Measurements from ENCODE around the gene SSR4.

The SSR4 gene

GRCh38 chrX:153797415-153798015 is 3.0 kb downstream of the SSR4 start:
- Histone ChIP-seq H3K27ac (ENCODE audit: poor library complexity, severe bottlenecking) (no peak overlapping the region), H3K36me3 (ENCODE audit: low read depth) (no peaks in the 10 kb centered on the region), H3K4me1 (ENCODE audit: insufficient read depth, poor library complexity, severe bottlenecking) (no peaks in the 10 kb centered on the region), H3K27me3 (ENCODE audit: insufficient read depth, poor library complexity, severe bottlenecking) (no peaks in the 10 kb centered on the region), H3K4me3 (ENCODE audit: severe bottlenecking) (no peak overlapping the region), H3K9me3 (ENCODE audit: severe bottlenecking) (no peaks in the 10 kb centered on the region)
- ATAC-seq (ENCODE audit: low read depth) (no peak), DNase-seq (ENCODE audit: low spot score) (no peak)
- TF ChIP-seq CTCF (IDR thresholded peaks at IDR 0.05; ENCODE audit: poor library complexity, severe bottlenecking), result no peak

DNA sequence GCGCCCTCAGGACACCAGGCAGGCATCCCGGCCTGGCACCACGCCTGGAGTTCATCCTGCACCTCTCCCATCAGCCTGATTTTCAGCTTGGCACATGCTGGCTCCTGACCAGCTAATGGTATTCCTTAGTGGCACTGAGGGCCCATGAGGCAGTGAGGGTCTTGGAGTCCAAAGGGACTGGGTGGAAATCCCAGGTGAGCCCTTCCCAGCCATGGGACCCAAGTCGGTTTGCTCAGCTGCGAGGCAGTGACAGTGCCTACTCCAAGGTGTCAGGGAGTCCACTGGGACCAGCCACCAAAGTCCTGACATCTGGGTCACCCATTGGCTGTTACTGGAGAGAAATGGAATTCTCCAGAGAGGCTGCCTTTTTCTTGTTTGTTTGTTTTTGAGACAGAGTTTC is 4.9 kb downstream of the SSR4 start:
- Histone ChIP-seq H3K9me3 (ENCODE audit: severe bottlenecking) (no peaks in the 10 kb centered on the region), H3K4me3 (ENCODE audit: severe bottlenecking) (no peak overlapping the region), H3K27me3 (ENCODE audit: insufficient read depth, poor library complexity, severe bottlenecking) (no peaks in the 10 kb centered on the region), H3K4me1 (ENCODE audit: insufficient read depth, poor library complexity, severe bottlenecking) (no peaks in the 10 kb centered on the region), H3K27ac (ENCODE audit: poor library complexity, severe bottlenecking) (no peak overlapping the region), H3K36me3 (ENCODE audit: low read depth) (no peaks in the 10 kb centered on the region)
- DNase-seq (ENCODE audit: low spot score), result no peak
- TF ChIP-seq CTCF (IDR thresholded peaks at IDR 0.05; ENCODE audit: poor library complexity, severe bottlenecking), result no peak
- ATAC-seq (ENCODE audit: low read depth), result no peak

DNA sequence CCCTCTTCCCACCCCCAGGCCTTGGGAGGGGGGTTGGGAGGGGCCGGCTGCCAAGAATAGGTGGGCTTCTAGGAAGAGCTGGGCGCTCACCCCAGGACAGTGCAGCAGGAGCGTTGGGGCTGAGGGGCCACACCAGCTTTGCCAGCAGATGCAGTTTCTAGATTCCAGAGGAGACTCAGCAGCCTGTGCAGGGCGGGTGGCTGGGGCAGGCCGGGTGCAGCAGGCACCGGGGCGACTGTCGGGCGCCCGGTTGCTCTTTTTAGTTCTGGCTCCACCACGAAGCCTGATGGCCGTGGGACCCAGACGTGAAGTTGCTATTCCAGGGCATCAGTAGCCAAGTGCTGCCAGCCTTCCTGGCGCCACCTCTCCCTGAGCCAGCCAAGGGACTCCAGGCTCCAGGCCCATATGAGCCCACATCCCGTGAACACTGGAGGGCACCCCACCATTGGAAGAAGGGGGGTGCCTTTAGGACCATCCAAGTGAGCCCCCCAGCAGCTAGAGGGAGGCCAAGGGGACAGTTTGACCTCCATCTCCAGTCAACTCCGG is 5.8 kb downstream of the SSR4 start:
- ATAC-seq (ENCODE audit: low read depth) (no peak; the same call in 2 of the 3 replicates), DNase-seq (ENCODE audit: low spot score) (no peak)
- H3K27ac ChIP-seq (ENCODE audit: poor library complexity, severe bottlenecking), result no peak overlapping the region
- no peak for TF ChIP-seq CTCF (IDR thresholded peaks at IDR 0.05; ENCODE audit: poor library complexity, severe bottlenecking)
- H3K4me1 ChIP-seq (ENCODE audit: insufficient read depth, poor library complexity, severe bottlenecking), result no peaks in the 10 kb centered on the region
- H3K4me3 ChIP-seq (ENCODE audit: severe bottlenecking), result no peak overlapping the region
- no peaks in the 10 kb centered on the region for H3K9me3 ChIP-seq (ENCODE audit: severe bottlenecking)
- H3K36me3 ChIP-seq (ENCODE audit: low read depth), result no peaks in the 10 kb centered on the region
- H3K27me3 ChIP-seq (ENCODE audit: insufficient read depth, poor library complexity, severe bottlenecking), result no peaks in the 10 kb centered on the region

DNA sequence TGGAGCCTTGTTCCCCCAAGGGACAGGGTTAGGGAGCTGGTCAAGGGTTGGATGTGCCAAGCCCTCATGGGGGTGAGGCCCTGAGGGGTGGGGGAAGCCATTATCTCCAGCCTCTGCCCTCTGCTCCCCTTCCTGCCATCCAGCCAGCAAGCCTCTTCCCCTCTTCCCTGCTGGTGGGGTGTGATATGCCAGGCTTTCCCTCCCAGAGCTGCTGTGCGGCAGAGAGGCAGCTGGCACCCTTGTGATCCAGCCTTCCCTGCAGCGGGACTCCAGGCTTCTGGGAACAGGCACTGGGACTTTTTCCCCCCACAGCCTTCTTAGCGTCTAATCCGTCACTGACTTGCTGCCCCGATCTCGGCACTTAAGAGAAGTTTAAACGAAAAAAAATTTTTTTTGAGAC is 6.3 kb downstream of the SSR4 start:
- Histone ChIP-seq H3K4me1 (ENCODE audit: insufficient read depth, poor library complexity, severe bottlenecking) (no peaks in the 10 kb centered on the region), H3K27me3 (ENCODE audit: insufficient read depth, poor library complexity, severe bottlenecking) (no peaks in the 10 kb centered on the region), H3K9me3 (ENCODE audit: severe bottlenecking) (no peaks in the 10 kb centered on the region), H3K27ac (ENCODE audit: poor library complexity, severe bottlenecking) (no peak overlapping the region), H3K4me3 (ENCODE audit: severe bottlenecking) (no peak overlapping the region), H3K36me3 (ENCODE audit: low read depth) (no peaks in the 10 kb centered on the region)
- ATAC-seq (ENCODE audit: low read depth) (no peak; the same call in 2 of the 3 replicates), DNase-seq (ENCODE audit: low spot score) (no peak)
- no peak for TF ChIP-seq CTCF (IDR thresholded peaks at IDR 0.05; ENCODE audit: poor library complexity, severe bottlenecking)

- DNase-seq (ENCODE audit: low spot score) (no peak), ATAC-seq (ENCODE audit: low read depth) (no peak)
- no peak overlapping the region for H3K27ac ChIP-seq (ENCODE audit: poor library complexity, severe bottlenecking)
- H3K9me3 ChIP-seq (ENCODE audit: severe bottlenecking), result no peaks in the 10 kb centered on the region
- H3K36me3 ChIP-seq (ENCODE audit: low read depth), result no peaks in the 10 kb centered on the region
- H3K4me3 ChIP-seq (ENCODE audit: severe bottlenecking), result no peak overlapping the region
- TF ChIP-seq CTCF (IDR thresholded peaks at IDR 0.05; ENCODE audit: poor library complexity, severe bottlenecking), result no peak
- H3K4me1 ChIP-seq (ENCODE audit: insufficient read depth, poor library complexity, severe bottlenecking), result no peaks in the 10 kb centered on the region
- H3K27me3 ChIP-seq (ENCODE audit: insufficient read depth, poor library complexity, severe bottlenecking), result no peaks in the 10 kb centered on the region
These were observed 7.2 kb downstream of the SSR4 start for GRCh38 chrX:153801669-153802068.

All from RWPE2 (cell line).